AG09319 (cell line): ENCODE data around the gene SLC46A3.

Experiments
- DNase-seq: peaks from one replicate; pipeline ENCODE4 v3.0.0-alpha.2; 2010; ENCODE audit warnings: low read depth; ENCODE audit errors: extremely low read depth
- CTCF ChIP-seq: IDR thresholded peaks from 2 replicates; pipeline ENCODE4 v1.5.1; 2011; ENCODE audit warnings: low read depth, mild to moderate bottlenecking, inconsistent platforms, low read length, moderate library complexity

The SLC46A3 gene

GRCh38 chr13:28718543-28719226, at the start of gene SLC46A3:
Gene SLC46A3 (minus strand): TSS chr13:28718970. CDS start chr13:28717998, 972 bp downstream.
- DNase-seq, result peak; percentile 97
- TF ChIP-seq CTCF, result no peak; the same call in 1 of the 2 replicates

- no peak for TF ChIP-seq CTCF
These were observed 45.1 kb upstream of the SLC46A3 start for GRCh38 chr13:28763887-28764286.

GRCh38 chr13:28761586-28761985, 42.8 kb upstream of the SLC46A3 start:
- no peak for TF ChIP-seq CTCF
- DNase-seq, result no peak

More at GRCh38 chr13:28763887-28764286, 45.1 kb upstream of the SLC46A3 start:
- no peak for DNase-seq

GRCh38 chr13:28755546-28755870, 36.7 kb upstream of the SLC46A3 start:
- no peak for TF ChIP-seq CTCF
- no peak for DNase-seq

- DNase-seq, result no peak
- TF ChIP-seq CTCF, result no peak
These were observed 36.2 kb upstream of the SLC46A3 start for GRCh38 chr13:28754698-28755545.

- DNase-seq, result no peak
- TF ChIP-seq CTCF, result no peak
These were observed 35.2 kb upstream of the SLC46A3 start for GRCh38 chr13:28753946-28754345.
